ENCODE measurements around the gene COL7A1.
A peak's percentile ranks its signal among the peaks of the same experiment; 100 is the strongest.

Gene COL7A1

DNA sequence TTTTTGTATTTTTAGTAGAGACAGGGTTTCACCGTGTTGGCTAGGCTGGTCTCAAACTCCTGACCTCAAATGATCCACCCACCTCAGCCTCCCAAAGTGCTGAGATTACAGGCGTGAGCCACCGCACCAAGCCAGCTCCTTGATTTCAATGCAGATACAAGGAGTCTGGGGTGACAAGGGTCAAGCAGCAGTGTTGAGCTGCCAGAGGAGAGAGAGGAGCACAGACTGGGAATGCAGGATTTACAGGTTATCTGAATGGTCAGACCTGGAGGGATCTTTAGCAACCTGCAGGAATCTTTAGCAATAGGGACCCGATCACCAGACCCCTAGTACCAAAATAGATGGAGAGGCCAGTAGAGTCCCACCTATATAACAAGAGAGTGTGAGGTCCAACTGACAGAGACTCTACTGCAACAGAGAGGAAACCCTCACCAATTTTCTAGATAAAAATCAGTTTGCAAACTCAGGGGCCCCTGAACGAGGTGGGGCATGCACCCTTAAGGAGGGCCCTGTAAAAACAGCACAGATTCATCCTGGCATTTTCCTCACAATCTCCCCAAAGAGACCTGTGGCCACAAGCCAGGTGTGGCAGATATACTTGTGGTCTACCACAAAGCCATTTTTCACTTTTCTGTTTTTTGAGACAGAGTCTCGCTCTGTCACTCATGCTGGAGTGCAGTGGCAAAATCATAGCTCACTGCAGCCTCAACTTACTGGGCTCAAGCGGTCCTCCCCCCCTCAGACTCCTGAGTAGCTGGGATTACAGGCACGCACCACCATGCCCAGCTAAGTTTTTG is 80.5 kb downstream of the COL7A1 start:
- no peaks in the 10 kb centered on the region for H3K36me3 ChIP-seq (ENCODE audit: insufficient read depth, low read length)
- H3K9ac ChIP-seq (ENCODE audit: low read depth, low read length) = no peak overlapping the region
- peaks cover 12% of the 10 kb centered on the region for H3K27me3 ChIP-seq (ENCODE audit: insufficient read depth, low read length, poor library complexity)
- ATAC-seq (ENCODE audit: insufficient read depth, low read depth) (peak; percentile 94), DNase-seq (peak; percentile 82)
- no peak for TF ChIP-seq EZH2 (IDR thresholded peaks at IDR 0.05; ENCODE audit: borderline replicate concordance, low read depth, low read length, severe bottlenecking)
- TF ChIP-seq, protein P1, sequence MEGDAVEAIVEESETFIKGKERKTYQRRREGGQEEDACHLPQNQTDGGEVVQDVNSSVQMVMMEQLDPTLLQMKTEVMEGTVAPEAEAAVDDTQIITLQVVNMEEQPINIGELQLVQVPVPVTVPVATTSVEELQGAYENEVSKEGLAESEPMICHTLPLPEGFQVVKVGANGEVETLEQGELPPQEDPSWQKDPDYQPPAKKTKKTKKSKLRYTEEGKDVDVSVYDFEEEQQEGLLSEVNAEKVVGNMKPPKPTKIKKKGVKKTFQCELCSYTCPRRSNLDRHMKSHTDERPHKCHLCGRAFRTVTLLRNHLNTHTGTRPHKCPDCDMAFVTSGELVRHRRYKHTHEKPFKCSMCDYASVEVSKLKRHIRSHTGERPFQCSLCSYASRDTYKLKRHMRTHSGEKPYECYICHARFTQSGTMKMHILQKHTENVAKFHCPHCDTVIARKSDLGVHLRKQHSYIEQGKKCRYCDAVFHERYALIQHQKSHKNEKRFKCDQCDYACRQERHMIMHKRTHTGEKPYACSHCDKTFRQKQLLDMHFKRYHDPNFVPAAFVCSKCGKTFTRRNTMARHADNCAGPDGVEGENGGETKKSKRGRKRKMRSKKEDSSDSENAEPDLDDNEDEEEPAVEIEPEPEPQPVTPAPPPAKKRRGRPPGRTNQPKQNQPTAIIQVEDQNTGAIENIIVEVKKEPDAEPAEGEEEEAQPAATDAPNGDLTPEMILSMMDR (IDR thresholded peaks at IDR 0.05; ENCODE audit: borderline replicate concordance, extremely low read depth, low read length, poor library complexity, severe bottlenecking) = no peak
- H3K4me2 ChIP-seq (ENCODE audit: insufficient read depth, low read length) = no peak overlapping the region
- H3K4me3 ChIP-seq (ENCODE audit: low read depth in 1 of 2, low read length in 2 of 2) = no peak overlapping the region
- no peak overlapping the region for H2AFZ ChIP-seq (ENCODE audit: low read depth, low read length)
- peaks cover 13% of the 10 kb centered on the region for H4K20me1 ChIP-seq (ENCODE audit: insufficient read depth, low read length)
- no peaks in the 10 kb centered on the region for H3K9me3 ChIP-seq (ENCODE audit: insufficient read depth, low read length, severe bottlenecking)
- peaks cover 13% of the 10 kb centered on the region for H3K4me1 ChIP-seq (ENCODE audit: insufficient read depth, low read length)
- no peak overlapping the region for H3K27ac ChIP-seq (ENCODE audit: low read length)
- no peaks in the 10 kb centered on the region for H3K79me2 ChIP-seq (ENCODE audit: insufficient read depth, low read length)
